ENCODE measurements around the gene LSAMP.

The LSAMP gene

DNA sequence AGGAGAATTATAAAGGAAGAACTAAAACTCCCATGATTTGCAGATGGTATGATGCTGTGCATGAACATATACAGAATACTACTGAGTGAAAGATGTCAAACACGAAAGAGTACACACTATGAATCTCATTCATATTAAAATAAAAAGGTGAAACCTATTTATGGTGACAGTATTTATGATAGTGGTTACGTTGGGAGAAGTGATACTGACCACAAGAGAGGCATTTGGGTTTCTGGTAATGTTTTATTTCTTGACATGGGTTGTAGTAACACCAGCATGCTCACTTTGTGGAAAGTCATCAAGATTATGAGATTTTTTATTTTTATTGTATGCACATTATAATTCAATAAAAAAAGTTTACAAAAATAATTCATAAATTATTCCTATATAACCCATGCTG lies 498.0 kb downstream of the LSAMP start:
- POLR2A ChIA-PET, result no interaction called here
- Histone ChIP-seq H3K9me3 (ENCODE audit: control insufficient read depth, insufficient read depth, low read depth, low read length) (no peaks in the 10 kb centered on the region), H3K4me1 (ENCODE audit: control insufficient read depth, insufficient read depth, low read length) (no peaks in the 10 kb centered on the region), H3K4me3 (ENCODE audit: low read depth, low read length) (no peak overlapping the region), H3K36me3 (ENCODE audit: control insufficient read depth in 2 of 2, insufficient read depth in 1 of 2, low read length in 2 of 2) (no peaks in the 10 kb centered on the region), H3K27ac (ENCODE audit: extremely low read depth, low read depth, low read length) (no peak overlapping the region)
- CTCF ChIA-PET, result no interaction called here
- TF ChIP-seq HOXC10 (CRISPR knock-in tag; IDR thresholded peaks at IDR 0.05), result no peak
- TF ChIP-seq ZNF404 (tag by site-specific recombination; IDR thresholded peaks at IDR 0.05), result no peak
- TF ChIP-seq REPIN1 (tag by site-specific recombination; IDR thresholded peaks at IDR 0.05; ENCODE audit: low read depth), result no peak
- TF ChIP-seq ZNF776 (tag by site-specific recombination; IDR thresholded peaks at IDR 0.05; ENCODE audit: borderline replicate concordance), result no peak
- TF ChIP-seq ZNF335 (tag by site-specific recombination; conservative IDR thresholded peaks at IDR 0.05), result no peak
- TF ChIP-seq ZNF654 (tag by site-specific recombination; IDR thresholded peaks at IDR 0.05; ENCODE audit: low read depth), result no peak
- TF ChIP-seq, protein P1, sequence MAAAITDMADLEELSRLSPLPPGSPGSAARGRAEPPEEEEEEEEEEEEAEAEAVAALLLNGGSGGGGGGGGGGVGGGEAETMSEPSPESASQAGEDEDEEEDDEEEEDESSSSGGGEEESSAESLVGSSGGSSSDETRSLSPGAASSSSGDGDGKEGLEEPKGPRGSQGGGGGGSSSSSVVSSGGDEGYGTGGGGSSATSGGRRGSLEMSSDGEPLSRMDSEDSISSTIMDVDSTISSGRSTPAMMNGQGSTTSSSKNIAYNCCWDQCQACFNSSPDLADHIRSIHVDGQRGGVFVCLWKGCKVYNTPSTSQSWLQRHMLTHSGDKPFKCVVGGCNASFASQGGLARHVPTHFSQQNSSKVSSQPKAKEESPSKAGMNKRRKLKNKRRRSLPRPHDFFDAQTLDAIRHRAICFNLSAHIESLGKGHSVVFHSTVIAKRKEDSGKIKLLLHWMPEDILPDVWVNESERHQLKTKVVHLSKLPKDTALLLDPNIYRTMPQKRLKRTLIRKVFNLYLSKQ (tag by site-specific recombination; IDR thresholded peaks at IDR 0.05; ENCODE audit: borderline replicate concordance), result no peak
- no peak for TF ChIP-seq FEZF1 (tag by site-specific recombination; IDR thresholded peaks at IDR 0.05)
- no peak for TF ChIP-seq ZNF837 (tag by site-specific recombination; IDR thresholded peaks at IDR 0.05)
- TF ChIP-seq ZNF169 (tag by site-specific recombination; IDR thresholded peaks at IDR 0.05), result no peak
- TF ChIP-seq OSR2 (tag by site-specific recombination; IDR thresholded peaks at IDR 0.05), result no peak

GRCh38 chr3:115943579-115943978 lies 501.7 kb downstream of the LSAMP start:
- H3K4me1 ChIP-seq (ENCODE audit: control insufficient read depth, insufficient read depth, low read length), result no peaks in the 10 kb centered on the region
- H3K36me3 ChIP-seq (ENCODE audit: control insufficient read depth in 2 of 2, insufficient read depth in 1 of 2, low read length in 2 of 2), result no peaks in the 10 kb centered on the region
- ChIA-PET CTCF (interaction anchor here (1.9 kb wide), 1 partner anchor 22 kb away, joined by 6 read pairs; no protein-coding TSS in a partner anchor), POLR2A (no interaction called here)
- no peaks in the 10 kb centered on the region for H3K9me3 ChIP-seq (ENCODE audit: control insufficient read depth, insufficient read depth, low read depth, low read length)
- H3K4me3 ChIP-seq (ENCODE audit: low read depth, low read length), result no peak overlapping the region
- H3K27ac ChIP-seq (ENCODE audit: extremely low read depth, low read depth, low read length), result no peak overlapping the region
- TF ChIP-seq HOXC10 (CRISPR knock-in tag; IDR thresholded peaks at IDR 0.05) (no peak), ZNF19 (tag by site-specific recombination; IDR thresholded peaks at IDR 0.05; ENCODE audit: low read depth) (no peak), ZNF433 (tag by site-specific recombination; IDR thresholded peaks at IDR 0.05; ENCODE audit: low read depth) (no peak), ZFHX2 (tag by site-specific recombination; conservative IDR thresholded peaks at IDR 0.05) (no peak), ZFP69B (tag by site-specific recombination; IDR thresholded peaks at IDR 0.05) (no peak), ZNF184 (tag by site-specific recombination; IDR thresholded peaks at IDR 0.05) (no peak)
- TF ChIP-seq, protein P2, sequence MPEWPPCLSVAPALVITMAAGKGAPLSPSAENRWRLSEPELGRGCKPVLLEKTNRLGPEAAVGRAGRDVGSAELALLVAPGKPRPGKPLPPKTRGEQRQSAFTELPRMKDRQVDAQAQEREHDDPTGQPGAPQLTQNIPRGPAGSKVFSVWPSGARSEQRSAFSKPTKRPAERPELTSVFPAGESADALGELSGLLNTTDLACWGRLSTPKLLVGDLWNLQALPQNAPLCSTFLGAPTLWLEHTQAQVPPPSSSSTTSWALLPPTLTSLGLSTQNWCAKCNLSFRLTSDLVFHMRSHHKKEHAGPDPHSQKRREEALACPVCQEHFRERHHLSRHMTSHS (tag by site-specific recombination; IDR thresholded peaks at IDR 0.05), result no peak

DNA sequence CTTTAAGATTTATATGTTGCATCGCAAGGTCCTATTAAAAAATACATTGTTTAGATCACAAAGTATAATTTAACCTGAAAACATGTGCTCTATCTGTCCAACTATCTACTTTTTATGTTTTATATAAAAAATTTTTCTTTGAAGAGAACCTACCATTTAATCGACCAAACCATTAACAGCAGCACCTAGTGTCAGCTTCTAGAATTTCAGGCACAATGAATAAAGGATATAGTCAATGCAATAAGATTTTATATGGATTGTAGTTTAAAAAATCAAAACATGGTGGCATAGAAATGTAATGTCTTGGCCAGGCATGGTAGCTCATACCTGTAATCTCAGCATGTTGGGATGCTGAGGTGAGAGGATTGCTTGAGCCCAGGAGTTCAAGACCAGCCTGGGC lies 508.2 kb downstream of the LSAMP start:
- no peaks in the 10 kb centered on the region for H3K36me3 ChIP-seq (ENCODE audit: control insufficient read depth in 2 of 2, insufficient read depth in 1 of 2, low read length in 2 of 2)
- no peaks in the 10 kb centered on the region for H3K4me1 ChIP-seq (ENCODE audit: control insufficient read depth, insufficient read depth, low read length)
- H3K27ac ChIP-seq (ENCODE audit: extremely low read depth, low read depth, low read length), result no peak overlapping the region
- no peaks in the 10 kb centered on the region for H3K9me3 ChIP-seq (ENCODE audit: control insufficient read depth, insufficient read depth, low read depth, low read length)
- H3K4me3 ChIP-seq (ENCODE audit: low read depth, low read length), result no peak overlapping the region
- ChIA-PET CTCF (interaction anchor here (0.7 to 1.0 kb wide), 3 partner anchors 16 to 828 kb away, joined by 3 to 6 read pairs (median 5); no protein-coding TSS in a partner anchor), POLR2A (no interaction called here)
- TF ChIP-seq KLF10 (tag by site-specific recombination; IDR thresholded peaks at IDR 0.05) (no peak), ZNF624 (tag by site-specific recombination; IDR thresholded peaks at IDR 0.05) (no peak), ZNF513 (tag by site-specific recombination; IDR thresholded peaks at IDR 0.05) (no peak), ZNF837 (tag by site-specific recombination; IDR thresholded peaks at IDR 0.05) (no peak), ZNF660 (tag by site-specific recombination; IDR thresholded peaks at IDR 0.05) (no peak), ZFP69B (tag by site-specific recombination; IDR thresholded peaks at IDR 0.05) (no peak), ZNF366 (tag by site-specific recombination; conservative IDR thresholded peaks at IDR 0.05) (no peak), ZFP41 (tag by site-specific recombination; IDR thresholded peaks at IDR 0.05; ENCODE audit: borderline replicate concordance) (no peak), ZNF48 (tag by site-specific recombination; IDR thresholded peaks at IDR 0.05) (no peak)
- TF ChIP-seq, protein P3, sequence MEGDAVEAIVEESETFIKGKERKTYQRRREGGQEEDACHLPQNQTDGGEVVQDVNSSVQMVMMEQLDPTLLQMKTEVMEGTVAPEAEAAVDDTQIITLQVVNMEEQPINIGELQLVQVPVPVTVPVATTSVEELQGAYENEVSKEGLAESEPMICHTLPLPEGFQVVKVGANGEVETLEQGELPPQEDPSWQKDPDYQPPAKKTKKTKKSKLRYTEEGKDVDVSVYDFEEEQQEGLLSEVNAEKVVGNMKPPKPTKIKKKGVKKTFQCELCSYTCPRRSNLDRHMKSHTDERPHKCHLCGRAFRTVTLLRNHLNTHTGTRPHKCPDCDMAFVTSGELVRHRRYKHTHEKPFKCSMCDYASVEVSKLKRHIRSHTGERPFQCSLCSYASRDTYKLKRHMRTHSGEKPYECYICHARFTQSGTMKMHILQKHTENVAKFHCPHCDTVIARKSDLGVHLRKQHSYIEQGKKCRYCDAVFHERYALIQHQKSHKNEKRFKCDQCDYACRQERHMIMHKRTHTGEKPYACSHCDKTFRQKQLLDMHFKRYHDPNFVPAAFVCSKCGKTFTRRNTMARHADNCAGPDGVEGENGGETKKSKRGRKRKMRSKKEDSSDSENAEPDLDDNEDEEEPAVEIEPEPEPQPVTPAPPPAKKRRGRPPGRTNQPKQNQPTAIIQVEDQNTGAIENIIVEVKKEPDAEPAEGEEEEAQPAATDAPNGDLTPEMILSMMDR (tag by site-specific recombination; IDR thresholded peaks at IDR 0.05), result no peak
- TF ChIP-seq, protein P4, sequence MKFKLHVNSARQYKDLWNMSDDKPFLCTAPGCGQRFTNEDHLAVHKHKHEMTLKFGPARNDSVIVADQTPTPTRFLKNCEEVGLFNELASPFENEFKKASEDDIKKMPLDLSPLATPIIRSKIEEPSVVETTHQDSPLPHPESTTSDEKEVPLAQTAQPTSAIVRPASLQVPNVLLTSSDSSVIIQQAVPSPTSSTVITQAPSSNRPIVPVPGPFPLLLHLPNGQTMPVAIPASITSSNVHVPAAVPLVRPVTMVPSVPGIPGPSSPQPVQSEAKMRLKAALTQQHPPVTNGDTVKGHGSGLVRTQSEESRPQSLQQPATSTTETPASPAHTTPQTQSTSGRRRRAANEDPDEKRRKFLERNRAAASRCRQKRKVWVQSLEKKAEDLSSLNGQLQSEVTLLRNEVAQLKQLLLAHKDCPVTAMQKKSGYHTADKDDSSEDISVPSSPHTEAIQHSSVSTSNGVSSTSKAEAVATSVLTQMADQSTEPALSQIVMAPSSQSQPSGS (tag by site-specific recombination; IDR thresholded peaks at IDR 0.05; ENCODE audit: low read depth), result no peak
